Thyroid gland (tissue), 4 donors: ENCODE results near the gene KLHL36. TPM values are rescaled to one million over a fixed set of nuclear protein-coding genes. Genes with fewer than 3 reads are reported as not detected.

Source experiments
- DNase-seq, 2 donors: peaks; one replicate each; pipeline ENCODE4 v3.0.0-alpha.2; 2019
- H3K27ac ChIP-seq, 3 donors: fragments of 200-600 bp; sonication (generic); 1 replicate in 2 of 3; 2 replicates in 1 of 3; pipeline ENCODE4 v1.5.1; 2016 to 2019; ENCODE audit warnings: mild to moderate bottlenecking in 1 of 3, moderate library complexity in 1 of 3
- H3K27me3 ChIP-seq: fragments of 200-600 bp; sonication (generic); one replicate; pipeline ENCODE4 v1.5.1; 2019
- H3K36me3 ChIP-seq, 2 donors: fragments of 200-600 bp; sonication (generic); one replicate each; pipeline ENCODE4 v1.5.1; 2016 to 2019
- H3K4me1 ChIP-seq, 2 donors: fragments of 200-600 bp; sonication (generic); one replicate each; pipeline ENCODE4 v1.5.1; 2017 to 2019
- H3K4me3 ChIP-seq, 3 donors: fragments of 200-600 bp; sonication (generic); replicated peaks in 1 of 3; 1 replicate in 2 of 3; 2 replicates in 1 of 3; pipeline ENCODE4 v1.5.1; 2016; ENCODE audit warnings: mild to moderate bottlenecking in 1 of 3
- H3K9me3 ChIP-seq: fragments of 200-600 bp; sonication (generic); one replicate; pipeline ENCODE4 v1.5.1; 2017
- POLR2A ChIP-seq, 2 donors: fragments of 450-650 bp; IDR thresholded peaks; one replicate each; pipeline ENCODE4 v1.6.1; 2017; ENCODE audit warnings: antibody characterized with exemption in 2 of 2, mild to moderate bottlenecking in 2 of 2, moderate library complexity in 1 of 2
- WGBS, 2 donors: methylation state at CpG; one replicate each; pipeline ENCODE4 v1.1.5; 2017; 5-methylcytosine and 5-hydroxymethylcytosine counted together
- intact Hi-C: fragments of 100-400 bp; cut with DNase I; formaldehyde crosslinking; loops from one replicate; pipeline ENCODE4 v1.15.1; 2023
- total RNA-seq, 4 donors: library from RNA; depleted of rRNA; stranded (reverse); fragments of >200 nt; gene quantifications; one replicate each; pipeline ENCODE4 v1.2.3, GENCODE V29; 2016
- TF ChIP-seq, protein P1 (sequence below), 6 experiments: fragments of 200-600 bp in 3 of 6; fragments of 450-650 bp in 3 of 6; sonication (generic) in 3 of 6; IDR thresholded peaks; one replicate each; pipeline ENCODE4 v1.5.1; 2016 to 2019; ENCODE audit warnings: antibody characterized with exemption in 6 of 6, mild to moderate bottlenecking in 2 of 6, inconsistent platforms in 1 of 6, moderate library complexity in 1 of 6

The KLHL36 gene
- total RNA-seq, 4 donors from 2014 or later: 61.7 to 107 (median 78.0) TPM

DNA sequence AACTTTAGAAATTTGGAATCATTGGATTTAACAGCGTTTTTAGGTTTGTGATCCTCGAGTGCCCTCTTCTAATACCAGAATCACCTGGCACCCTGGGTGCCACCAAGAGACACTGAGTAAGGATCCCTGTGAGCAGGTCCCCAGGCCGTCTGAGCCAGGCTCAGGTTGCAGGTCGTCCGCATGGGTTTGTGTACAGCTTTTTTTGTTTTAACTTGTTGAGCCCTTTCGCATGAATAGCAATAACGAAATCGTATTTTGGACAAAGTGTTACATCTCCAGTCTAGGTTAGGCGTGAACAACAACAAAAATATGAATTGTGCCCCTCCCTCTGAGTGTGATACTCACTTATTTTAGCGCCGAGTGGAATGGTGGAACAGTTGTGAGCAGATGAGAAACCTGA, 62.4 kb downstream of the KLHL36 start:
- H3K36me3 ChIP-seq: no peaks in the 10 kb centered on the region
- no peak overlapping the region for H3K27ac ChIP-seq
- H3K4me3 ChIP-seq: no peak overlapping the region
- TF ChIP-seq, protein P1, sequence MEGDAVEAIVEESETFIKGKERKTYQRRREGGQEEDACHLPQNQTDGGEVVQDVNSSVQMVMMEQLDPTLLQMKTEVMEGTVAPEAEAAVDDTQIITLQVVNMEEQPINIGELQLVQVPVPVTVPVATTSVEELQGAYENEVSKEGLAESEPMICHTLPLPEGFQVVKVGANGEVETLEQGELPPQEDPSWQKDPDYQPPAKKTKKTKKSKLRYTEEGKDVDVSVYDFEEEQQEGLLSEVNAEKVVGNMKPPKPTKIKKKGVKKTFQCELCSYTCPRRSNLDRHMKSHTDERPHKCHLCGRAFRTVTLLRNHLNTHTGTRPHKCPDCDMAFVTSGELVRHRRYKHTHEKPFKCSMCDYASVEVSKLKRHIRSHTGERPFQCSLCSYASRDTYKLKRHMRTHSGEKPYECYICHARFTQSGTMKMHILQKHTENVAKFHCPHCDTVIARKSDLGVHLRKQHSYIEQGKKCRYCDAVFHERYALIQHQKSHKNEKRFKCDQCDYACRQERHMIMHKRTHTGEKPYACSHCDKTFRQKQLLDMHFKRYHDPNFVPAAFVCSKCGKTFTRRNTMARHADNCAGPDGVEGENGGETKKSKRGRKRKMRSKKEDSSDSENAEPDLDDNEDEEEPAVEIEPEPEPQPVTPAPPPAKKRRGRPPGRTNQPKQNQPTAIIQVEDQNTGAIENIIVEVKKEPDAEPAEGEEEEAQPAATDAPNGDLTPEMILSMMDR (IDR thresholded peaks at IDR 0.05): no peak
- no peak for TF ChIP-seq POLR2A (IDR thresholded peaks at IDR 0.05)
- no peaks in the 10 kb centered on the region for H3K27me3 ChIP-seq
- DNase-seq: no peak
- intact Hi-C loops: no loop called here
- H3K4me1 ChIP-seq: peaks cover 17 to 38% of the 10 kb centered on the region in 2 donors
- H3K9me3 ChIP-seq: no peaks in the 10 kb centered on the region
- 90% methylated on average over 11 of the region's 11 CpGs for WGBS, 2 donors

Other genes starting within 250 kb of the KLHL36 start
- 10 to 100 TPM; 14.5 to 19.2 (median 16.3) TPM for gene MEAK7, start 143.9 kb upstream of the KLHL36 start, total RNA-seq
- gene COTL1, start 30.4 kb upstream of the KLHL36 start, total RNA-seq: 10 to 100 TPM; 26.0 to 39.7 (median 31.4) TPM
- gene USP10, start 51.5 kb downstream of the KLHL36 start, total RNA-seq: 10 to 100 TPM; 63.0 to 98.4 (median 70.9) TPM
- 100 to 1,000 TPM in 2 of 4 donors, 10 to 100 TPM in 2; 48.0 to 261 (median 108) TPM for gene CRISPLD2, start 171.5 kb downstream of the KLHL36 start, total RNA-seq